ENCODE measurements around the gene NHLRC1.

The NHLRC1 gene

GRCh38 chr6:18087396-18088165 is 34.9 kb downstream of the NHLRC1 start:
- DNase-seq (ENCODE audit: low read depth in 2 of 2, low spot score in 1 of 2): no peak

DNA sequence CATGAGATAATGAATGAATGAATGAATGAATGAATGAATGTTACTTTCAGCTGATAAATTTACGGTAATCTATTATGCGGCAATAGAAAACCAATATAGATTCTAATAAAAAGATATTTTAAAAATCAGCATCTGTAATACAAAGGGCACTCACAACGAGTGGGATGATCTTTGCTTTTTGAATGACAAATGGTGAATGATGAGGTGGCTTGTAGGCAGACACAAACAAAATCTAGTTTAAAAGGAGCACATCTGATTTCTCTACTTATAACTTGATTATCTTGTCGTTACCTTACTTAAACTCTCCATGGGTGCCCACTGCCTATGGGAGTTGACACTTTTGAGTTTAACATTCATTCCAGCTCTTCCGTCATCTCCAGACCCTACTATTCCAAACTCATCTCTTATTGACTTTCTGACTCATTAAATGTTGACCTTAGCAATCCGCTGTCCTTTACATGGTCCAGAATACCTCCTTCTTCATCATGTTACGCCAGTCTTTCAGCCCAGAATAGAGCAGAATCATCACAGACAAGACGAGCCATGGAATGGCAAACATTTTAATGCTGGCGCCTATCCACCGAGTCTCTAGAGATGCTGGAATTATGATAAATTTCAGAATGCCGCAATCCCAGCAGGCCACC is 41.3 kb downstream of the NHLRC1 start:
- DNase-seq (ENCODE audit: low read depth in 2 of 2, low spot score in 1 of 2): no peak

DNA sequence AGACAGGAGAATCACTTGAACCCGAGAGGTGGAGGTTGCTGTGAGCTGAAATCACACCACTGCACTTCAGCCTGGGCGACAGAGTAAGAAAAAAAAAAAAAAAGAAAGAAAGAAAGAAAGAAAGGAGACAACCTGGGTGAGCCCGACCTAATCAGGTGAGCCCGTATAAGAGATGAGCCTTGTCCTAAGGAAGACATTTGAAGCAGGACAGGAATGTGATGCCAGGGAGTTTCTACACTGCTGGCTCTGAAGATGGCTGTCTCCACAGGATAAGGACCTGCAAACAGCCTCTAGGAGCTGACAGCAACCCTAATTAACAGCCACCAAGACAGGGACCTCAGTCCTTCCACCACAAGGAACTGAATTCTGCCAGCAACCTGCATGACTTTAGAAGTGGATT is 41.9 kb downstream of the NHLRC1 start:
- DNase-seq (ENCODE audit: low read depth in 2 of 2, low spot score in 1 of 2): no peak

- DNase-seq (ENCODE audit: low read depth in 2 of 2, low spot score in 1 of 2): no peak
These were observed 43.6 kb downstream of the NHLRC1 start for GRCh38 chr6:18078866-18079265.

DNA sequence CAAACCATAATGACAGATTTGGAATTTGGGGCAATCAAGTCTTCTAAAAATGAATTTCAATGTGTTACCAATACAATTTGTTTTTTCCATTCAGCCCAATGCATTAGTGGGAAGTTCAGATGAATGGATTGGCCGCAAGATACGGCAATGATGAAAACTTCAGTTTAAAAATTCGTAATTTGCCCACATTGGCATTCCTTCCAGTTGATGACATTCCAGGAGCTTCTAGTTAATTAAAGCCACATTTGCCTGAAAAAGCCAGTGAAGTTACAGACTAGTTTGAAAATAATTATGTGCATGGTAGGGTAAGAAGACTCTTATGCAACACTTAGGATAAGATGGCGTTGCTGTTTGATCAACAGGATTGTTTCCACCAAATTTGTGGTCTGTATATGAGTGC is 46.2 kb downstream of the NHLRC1 start:
- DNase-seq (ENCODE audit: low read depth in 2 of 2, low spot score in 1 of 2): no peak

DNA sequence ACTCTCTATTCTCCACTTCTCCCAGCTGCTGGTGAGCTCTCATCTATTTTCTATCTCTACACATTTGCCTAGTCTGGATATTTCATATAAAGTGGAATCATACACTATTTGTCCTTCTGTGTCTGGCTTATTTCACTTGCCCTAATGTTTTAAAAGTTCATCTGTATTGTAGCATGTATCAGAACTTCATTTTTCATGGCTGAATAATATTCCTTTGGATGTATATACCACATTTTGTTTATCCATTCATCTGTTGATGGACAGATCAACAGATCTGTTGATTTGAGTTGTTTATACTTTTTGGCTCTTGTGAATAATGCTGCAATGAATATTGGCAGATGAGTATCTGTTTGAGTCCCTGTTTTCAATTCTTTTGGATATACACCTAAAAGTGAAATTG is 49.6 kb downstream of the NHLRC1 start:
- DNase-seq (ENCODE audit: low read depth in 2 of 2, low spot score in 1 of 2): no peak

GRCh38 chr6:18070486-18070885 is 52.0 kb downstream of the NHLRC1 start:
- DNase-seq (ENCODE audit: low read depth in 2 of 2, low spot score in 1 of 2): no peak

All from stimulated activated CD8-positive, alpha-beta memory T cell treated with anti-CD3 and anti-CD28 coated beads, Interleukin-4, amount 100 ng/mL, for 1 hour (primary cell).